Stimulated activated CD8-positive, alpha-beta memory T cell treated with anti-CD3 and anti-CD28 coated beads, Interleukin-7, amount 100 ng/mL, for 1 hour (primary cell): ENCODE measurements around the gene SAT2.
"Not testable (repeated sequence)": the region's sequence is repeated elsewhere in the genome, so short reads cannot be mapped to it uniquely, and the experiment has no call there.

ENCODE experiments used
- DNase-seq, 2 donors: peaks; one replicate each; pipeline ENCODE4 v3.0.0-alpha.2; 2020; ENCODE audit warnings: low read depth in 2 of 2

SAT2 gene

GRCh38 chr17:7627250-7628121 is at the start of gene SAT2:
SAT2 (minus strand) TSS chr17:7627821; CDS start chr17:7627635, 186 bp downstream.
- DNase-seq, result peak; percentile 70

- no peak for DNase-seq
Observed at GRCh38 chr17:7676533-7676932, 48.9 kb upstream of the SAT2 start.

- no peak for DNase-seq
Observed at GRCh38 chr17:7674934-7675333, 47.3 kb upstream of the SAT2 start.

GRCh38 chr17:7673239-7673638 is 45.6 kb upstream of the SAT2 start:
- no peak for DNase-seq

GRCh38 chr17:7668482-7668881 is 40.9 kb upstream of the SAT2 start:
- DNase-seq, result no peak

- DNase-seq, result no peak
Observed at GRCh38 chr17:7667656-7668406, 40.2 kb upstream of the SAT2 start.

- DNase-seq, result no peak
Observed at GRCh38 chr17:7656958-7657609, 29.5 kb upstream of the SAT2 start.

GRCh38 chr17:7655541-7655840 is 27.9 kb upstream of the SAT2 start:
- no peak for DNase-seq

- no peak for DNase-seq
Observed at GRCh38 chr17:7654832-7655540, 27.4 kb upstream of the SAT2 start.

GRCh38 chr17:7652388-7653356 is 25.1 kb upstream of the SAT2 start:
- DNase-seq, result no peak

- no peak for DNase-seq
Observed at GRCh38 chr17:7651665-7652387, 24.2 kb upstream of the SAT2 start.

- no peak for DNase-seq
Observed at GRCh38 chr17:7651097-7651664, 23.6 kb upstream of the SAT2 start.

GRCh38 chr17:7650509-7651096 is 23.0 kb upstream of the SAT2 start, which contains the start of gene ATP1B2:
ATP1B2 (plus strand) TSS chr17:7650926; CDS start chr17:7651519, 593 bp downstream.
- peak; percentile 49 to 52 for DNase-seq

- no peak for DNase-seq
Observed at GRCh38 chr17:7647018-7647417, 19.4 kb upstream of the SAT2 start.

GRCh38 chr17:7646457-7646856 is 18.8 kb upstream of the SAT2 start:
- DNase-seq, result no peak

- no peak for DNase-seq
Observed at GRCh38 chr17:7644775-7645174, 17.2 kb upstream of the SAT2 start.

- not testable (repeated sequence) for DNase-seq
Observed at GRCh38 chr17:7641635-7642034, 14.0 kb upstream of the SAT2 start.

- no peak for DNase-seq
Observed at GRCh38 chr17:7640783-7641182, 13.2 kb upstream of the SAT2 start.

- DNase-seq, result no peak
Observed at GRCh38 chr17:7636163-7636562, 8.5 kb upstream of the SAT2 start.
